ENCODE results near the gene UFD1. TPM values are rescaled to one million over a fixed set of nuclear protein-coding genes. Genes with fewer than 3 reads are reported as not detected.

UFD1 gene
- total and polyA plus RNA-seq, 2 of the 13 experiments (the other 11 are each of a cell fraction or from before 2014, with no cell fraction given), result 47.9 to 51.1 TPM

DNA sequence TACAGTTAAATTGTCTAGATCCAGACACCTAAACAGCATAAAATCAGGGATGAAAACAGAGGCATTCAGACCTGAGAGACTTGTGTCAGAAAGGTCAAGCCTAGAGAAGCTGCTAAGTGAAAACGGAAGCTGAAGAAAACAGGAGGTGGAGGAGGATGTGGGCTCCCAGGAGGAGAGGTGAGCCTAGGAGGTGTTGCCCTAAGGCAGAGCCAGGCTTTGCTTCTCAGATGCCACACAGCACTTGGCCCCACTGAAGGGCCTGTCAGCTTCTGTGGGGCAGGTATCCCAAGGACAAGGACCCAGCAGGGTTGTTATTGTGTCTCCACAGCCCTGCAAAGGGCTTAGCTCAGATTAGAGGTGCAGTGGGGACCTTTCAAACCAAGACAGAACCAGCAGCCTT lies 14.4 kb downstream of the UFD1 start:
- Histone ChIP-seq H3K4me3 (replicated peaks in 1 of 3; ENCODE audit: insufficient read depth in 1 of 3, low read depth in 2 of 3, low read length in 3 of 3) (no peak overlapping the region), H3K36me3 (replicated peaks in 1 of 2; ENCODE audit: control insufficient read depth in 1 of 2, insufficient read depth in 2 of 2, low read length in 2 of 2) (peaks cover 29 to 64% of the 10 kb centered on the region in 2 experiments; a peak in 4 of 5 replicates), H3K27ac (ENCODE audit: extremely low read length, insufficient read depth, low read length) (no peak overlapping the region), H3K79me2 (ENCODE audit: insufficient read depth, low read length) (no peaks in the 10 kb centered on the region), H4K20me1 (ENCODE audit: insufficient read depth, low read length) (no peaks in the 10 kb centered on the region), H2AFZ (ENCODE audit: low read length) (no peak overlapping the region), H3K9ac (ENCODE audit: insufficient read depth, low read depth, low read length) (no peak overlapping the region), H3K4me2 (ENCODE audit: low read depth, low read length) (no peak overlapping the region), H3K27me3 (ENCODE audit: control insufficient read depth in 1 of 2, insufficient read depth in 2 of 2, low read length in 2 of 2) (no peaks in the 10 kb centered on the region), H3K9me3 (ENCODE audit: low read length) (no peaks in the 10 kb centered on the region), H3K4me1 (ENCODE audit: insufficient read depth, low read length) (no peaks in the 10 kb centered on the region)
- intact Hi-C loops (cut with micrococcal nuclease; ENCODE audit: unreplicated experiment), result no loop called here
- ChIA-PET POLR2A (no interaction called here), CTCF (ENCODE audit: low intra/inter-chr PET ratio, low total read pairs) (no interaction called here)
- in situ Hi-C loops (cut with HindIII; ENCODE audit: extremely low pct_ligation_motif_present, low pct_unique_long_range_greater_than_20kb), result no loop called here
- 95% methylated on average over 1 of the region's 1 CpG for WGBS (ENCODE audit: low lambda C conversion rate)
- FAIRE-seq, result no peak
- DNase-seq (ENCODE audit: low spot score), result no peak
- BruUV-seq (replicated peaks), result no TSS peak
- no peak for ATAC-seq
- TF ChIP-seq HMGA1 (CRISPR knock-in tag; conservative IDR thresholded peaks at IDR 0.05), result no peak
- no peak for TF ChIP-seq PHB2 (IDR thresholded peaks at IDR 0.05; ENCODE audit: partially characterized antibody)
- no peak for TF ChIP-seq ZNF235 (CRISPR knock-in tag; IDR thresholded peaks at IDR 0.05; ENCODE audit: borderline replicate concordance)
- TF ChIP-seq NFRKB (IDR thresholded peaks at IDR 0.05), result no peak
- no peak for TF ChIP-seq DPF2 (CRISPR knock-in tag; IDR thresholded peaks at IDR 0.05; ENCODE audit: borderline replicate concordance, low read depth)
- no peak for TF ChIP-seq ZNF766 (CRISPR knock-in tag; IDR thresholded peaks at IDR 0.05; ENCODE audit: borderline replicate concordance)
- TF ChIP-seq, protein P1, sequence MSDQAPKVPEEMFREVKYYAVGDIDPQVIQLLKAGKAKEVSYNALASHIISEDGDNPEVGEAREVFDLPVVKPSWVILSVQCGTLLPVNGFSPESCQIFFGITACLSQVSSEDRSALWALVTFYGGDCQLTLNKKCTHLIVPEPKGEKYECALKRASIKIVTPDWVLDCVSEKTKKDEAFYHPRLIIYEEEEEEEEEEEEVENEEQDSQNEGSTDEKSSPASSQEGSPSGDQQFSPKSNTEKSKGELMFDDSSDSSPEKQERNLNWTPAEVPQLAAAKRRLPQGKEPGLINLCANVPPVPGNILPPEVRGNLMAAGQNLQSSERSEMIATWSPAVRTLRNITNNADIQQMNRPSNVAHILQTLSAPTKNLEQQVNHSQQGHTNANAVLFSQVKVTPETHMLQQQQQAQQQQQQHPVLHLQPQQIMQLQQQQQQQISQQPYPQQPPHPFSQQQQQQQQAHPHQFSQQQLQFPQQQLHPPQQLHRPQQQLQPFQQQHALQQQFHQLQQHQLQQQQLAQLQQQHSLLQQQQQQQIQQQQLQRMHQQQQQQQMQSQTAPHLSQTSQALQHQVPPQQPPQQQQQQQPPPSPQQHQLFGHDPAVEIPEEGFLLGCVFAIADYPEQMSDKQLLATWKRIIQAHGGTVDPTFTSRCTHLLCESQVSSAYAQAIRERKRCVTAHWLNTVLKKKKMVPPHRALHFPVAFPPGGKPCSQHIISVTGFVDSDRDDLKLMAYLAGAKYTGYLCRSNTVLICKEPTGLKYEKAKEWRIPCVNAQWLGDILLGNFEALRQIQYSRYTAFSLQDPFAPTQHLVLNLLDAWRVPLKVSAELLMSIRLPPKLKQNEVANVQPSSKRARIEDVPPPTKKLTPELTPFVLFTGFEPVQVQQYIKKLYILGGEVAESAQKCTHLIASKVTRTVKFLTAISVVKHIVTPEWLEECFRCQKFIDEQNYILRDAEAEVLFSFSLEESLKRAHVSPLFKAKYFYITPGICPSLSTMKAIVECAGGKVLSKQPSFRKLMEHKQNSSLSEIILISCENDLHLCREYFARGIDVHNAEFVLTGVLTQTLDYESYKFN (CRISPR knock-in tag; conservative IDR thresholded peaks at IDR 0.05), result no peak
- TF ChIP-seq ZFX (CRISPR knock-in tag; IDR thresholded peaks at IDR 0.05; ENCODE audit: low read depth), result no peak
- no peak for TF ChIP-seq GATAD1 (CRISPR knock-in tag; IDR thresholded peaks at IDR 0.05)
- TF ChIP-seq CCAR2 (optimal IDR thresholded peaks at IDR 0.05; ENCODE audit: low read depth, low read length), result no peak
- TF ChIP-seq, protein P2, sequence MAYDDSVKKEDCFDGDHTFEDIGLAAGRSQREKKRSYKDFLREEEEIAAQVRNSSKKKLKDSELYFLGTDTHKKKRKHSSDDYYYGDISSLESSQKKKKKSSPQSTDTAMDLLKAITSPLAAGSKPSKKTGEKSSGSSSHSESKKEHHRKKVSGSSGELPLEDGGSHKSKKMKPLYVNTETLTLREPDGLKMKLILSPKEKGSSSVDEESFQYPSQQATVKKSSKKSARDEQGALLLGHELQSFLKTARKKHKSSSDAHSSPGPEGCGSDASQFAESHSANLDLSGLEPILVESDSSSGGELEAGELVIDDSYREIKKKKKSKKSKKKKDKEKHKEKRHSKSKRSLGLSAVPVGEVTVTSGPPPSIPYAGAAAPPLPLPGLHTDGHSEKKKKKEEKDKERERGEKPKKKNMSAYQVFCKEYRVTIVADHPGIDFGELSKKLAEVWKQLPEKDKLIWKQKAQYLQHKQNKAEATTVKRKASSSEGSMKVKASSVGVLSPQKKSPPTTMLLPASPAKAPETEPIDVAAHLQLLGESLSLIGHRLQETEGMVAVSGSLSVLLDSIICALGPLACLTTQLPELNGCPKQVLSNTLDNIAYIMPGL (CRISPR knock-in tag; IDR thresholded peaks at IDR 0.05; ENCODE audit: borderline replicate concordance in 1 of 2, low read depth in 1 of 2), result no peak
- TF ChIP-seq, protein P3, sequence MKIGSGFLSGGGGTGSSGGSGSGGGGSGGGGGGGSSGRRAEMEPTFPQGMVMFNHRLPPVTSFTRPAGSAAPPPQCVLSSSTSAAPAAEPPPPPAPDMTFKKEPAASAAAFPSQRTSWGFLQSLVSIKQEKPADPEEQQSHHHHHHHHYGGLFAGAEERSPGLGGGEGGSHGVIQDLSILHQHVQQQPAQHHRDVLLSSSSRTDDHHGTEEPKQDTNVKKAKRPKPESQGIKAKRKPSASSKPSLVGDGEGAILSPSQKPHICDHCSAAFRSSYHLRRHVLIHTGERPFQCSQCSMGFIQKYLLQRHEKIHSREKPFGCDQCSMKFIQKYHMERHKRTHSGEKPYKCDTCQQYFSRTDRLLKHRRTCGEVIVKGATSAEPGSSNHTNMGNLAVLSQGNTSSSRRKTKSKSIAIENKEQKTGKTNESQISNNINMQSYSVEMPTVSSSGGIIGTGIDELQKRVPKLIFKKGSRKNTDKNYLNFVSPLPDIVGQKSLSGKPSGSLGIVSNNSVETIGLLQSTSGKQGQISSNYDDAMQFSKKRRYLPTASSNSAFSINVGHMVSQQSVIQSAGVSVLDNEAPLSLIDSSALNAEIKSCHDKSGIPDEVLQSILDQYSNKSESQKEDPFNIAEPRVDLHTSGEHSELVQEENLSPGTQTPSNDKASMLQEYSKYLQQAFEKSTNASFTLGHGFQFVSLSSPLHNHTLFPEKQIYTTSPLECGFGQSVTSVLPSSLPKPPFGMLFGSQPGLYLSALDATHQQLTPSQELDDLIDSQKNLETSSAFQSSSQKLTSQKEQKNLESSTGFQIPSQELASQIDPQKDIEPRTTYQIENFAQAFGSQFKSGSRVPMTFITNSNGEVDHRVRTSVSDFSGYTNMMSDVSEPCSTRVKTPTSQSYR (CRISPR knock-in tag; IDR thresholded peaks at IDR 0.05; ENCODE audit: borderline replicate concordance), result no peak
- no peak for TF ChIP-seq ZNF12 (CRISPR knock-in tag; IDR thresholded peaks at IDR 0.05)
- no peak for TF ChIP-seq CAMTA2 (CRISPR knock-in tag; IDR thresholded peaks at IDR 0.05; ENCODE audit: borderline replicate concordance)
- TF ChIP-seq ZNF607 (CRISPR knock-in tag; IDR thresholded peaks at IDR 0.05; ENCODE audit: borderline replicate concordance), result no peak

Data from HepG2 (cell line).